Activated CD8-positive, alpha-beta T cell treated with anti-CD3 and anti-CD28 coated beads, Interleukin-2, amount 10 ng/mL, durations not matched to agents 7 days and 5 days (primary cell): ENCODE data around the gene ANXA4. TPM values are rescaled to one million over a fixed set of nuclear protein-coding genes. Genes with fewer than 3 reads are reported as not detected.
"Not testable (repeated sequence)": the region's sequence is repeated elsewhere in the genome, so short reads cannot be mapped to it uniquely, and the experiment has no call there.

Experiments used
- ATAC-seq: fragments of 150-1000 bp; cut with Tn5 transposase; one replicate; pipeline ENCODE4 v1.10.0; 2021; ENCODE audit warnings: moderate library complexity
- CTCF ChIA-PET: fragments of 350-600 bp; sonication (Branson Sonifier 250); formaldehyde crosslinking; loops from one replicate; lab custom pipeline; 2021; ENCODE audit warnings: antibody characterized with exemption; lab: Charles Lee
- POLR2A ChIA-PET: fragments of 350-600 bp; sonication (Branson Sonifier 250); formaldehyde crosslinking; loops from one replicate; lab custom pipeline; 2021; ENCODE audit warnings: antibody characterized with exemption; lab: Charles Lee
- DNase-seq: peaks from one replicate; pipeline ENCODE4 v3.0.0-alpha.2; 2020
- H3K27ac Mint-ChIP-seq: one replicate; pipeline ENCODE4 v1.8.0; 2021; ENCODE audit warnings: mild to moderate bottlenecking, mixed read lengths
- H3K27me3 Mint-ChIP-seq: one replicate; pipeline ENCODE4 v1.8.0; 2021; ENCODE audit warnings: low read depth, mixed read lengths
- H3K36me3 Mint-ChIP-seq: one replicate; pipeline ENCODE4 v1.8.0; 2021; ENCODE audit warnings: low read depth, mixed read lengths
- H3K4me1 Mint-ChIP-seq: one replicate; pipeline ENCODE4 v1.8.0; 2021; ENCODE audit warnings: low read depth, mixed read lengths
- H3K4me3 Mint-ChIP-seq: one replicate; pipeline ENCODE4 v1.8.0; 2021; ENCODE audit warnings: mild to moderate bottlenecking, mixed read lengths
- H3K9me3 Mint-ChIP-seq: one replicate; pipeline ENCODE4 v1.8.0; 2022; ENCODE audit warnings: mixed read lengths; ENCODE audit not compliant: insufficient read depth
- total RNA-seq, 2 experiments: library from RNA; stranded (reverse); gene quantifications; one replicate each; pipeline ENCODE4 v1.2.3, GENCODE V29; 2021

ANXA4 gene
- total RNA-seq, 2 experiments from 2014 or later, result 53.5 to 59.5 TPM

- no peak for DNase-seq
- ChIA-PET CTCF (interaction anchor here (2.1 to 4.2 kb wide), 2 partner anchors 11 to 81 kb away, joined by 12 to 50 read pairs; no protein-coding TSS in a partner anchor), POLR2A (no interaction called here)
- Mint-ChIP-seq H3K27ac (no peak overlapping the region), H3K27me3 (peaks cover 13% of the 10 kb centered on the region), H3K36me3 (no peaks in the 10 kb centered on the region), H3K4me3 (no peak overlapping the region), H3K9me3 (no peaks in the 10 kb centered on the region), H3K4me1 (no peaks in the 10 kb centered on the region)
- ATAC-seq, result no peak
These were observed 6.2 kb upstream of the ANXA4 start for GRCh38 chr2:69735686-69736085.

GRCh38 chr2:69738149-69738548, 3.8 kb upstream of the ANXA4 start:
- CTCF ChIA-PET, result interaction anchor here (0.8 kb wide), 1 partner anchor 14 kb away, joined by 3 read pairs; no protein-coding TSS in a partner anchor
- H3K27ac Mint-ChIP-seq, H3K9me3 Mint-ChIP-seq, ATAC-seq, H3K36me3 Mint-ChIP-seq, DNase-seq, POLR2A ChIA-PET, H3K4me3 Mint-ChIP-seq: not testable (repeated sequence)
- H3K4me1 Mint-ChIP-seq, result peaks cover 14% of the 10 kb centered on the region
- peaks cover 13% of the 10 kb centered on the region for H3K27me3 Mint-ChIP-seq

GRCh38 chr2:69740502-69740951, 1.4 kb upstream of the ANXA4 start:
- peaks cover 13% of the 10 kb centered on the region for H3K27me3 Mint-ChIP-seq
- ATAC-seq, result no peak
- H3K4me3 Mint-ChIP-seq, result no peak overlapping the region
- DNase-seq, result no peak
- ChIA-PET CTCF (interaction anchor here (1.1 to 7.6 kb wide), 6 partner anchors 16 to 174 kb away, joined by 3 to 58 read pairs (median 5); no protein-coding TSS in a partner anchor), POLR2A (interaction anchor here (0.6 to 1.2 kb wide), 3 partner anchors 153 to 303 kb away, joined by 3 to 4 read pairs (median 4); partner anchors contain the start of gene NFU1)
- peaks cover 19% of the 10 kb centered on the region for H3K4me1 Mint-ChIP-seq
- no peaks in the 10 kb centered on the region for H3K36me3 Mint-ChIP-seq
- no peak overlapping the region for H3K27ac Mint-ChIP-seq
- no peaks in the 10 kb centered on the region for H3K9me3 Mint-ChIP-seq

GRCh38 chr2:69741229-69741574, 732 bp upstream of the ANXA4 start:
- ChIA-PET POLR2A (interaction anchor here (0.6 to 1.2 kb wide), 3 partner anchors 152 to 304 kb away, joined by 3 to 4 read pairs (median 4); partner anchors contain the start of gene NFU1), CTCF (interaction anchor here (0.7 to 7.6 kb wide), 9 partner anchors 15 to 304 kb away, joined by 3 to 58 read pairs (median 3); partner anchors contain the start of gene NFU1)
- no peaks in the 10 kb centered on the region for H3K36me3 Mint-ChIP-seq
- H3K27ac Mint-ChIP-seq, result peak overlapping the region; percentile 85
- peaks cover 19% of the 10 kb centered on the region for H3K4me1 Mint-ChIP-seq
- peaks cover 13% of the 10 kb centered on the region for H3K27me3 Mint-ChIP-seq
- DNase-seq (peak; percentile 43), ATAC-seq (peak; percentile 18)
- no peaks in the 10 kb centered on the region for H3K9me3 Mint-ChIP-seq
- peak overlapping the region; percentile 80 for H3K4me3 Mint-ChIP-seq

GRCh38 chr2:69742322-69742952, 503 bp downstream of the ANXA4 start:
- no peaks in the 10 kb centered on the region for H3K36me3 Mint-ChIP-seq
- POLR2A ChIA-PET, result interaction anchor here (0.6 to 0.8 kb wide), 3 partner anchors 74 to 393 kb away, joined by 3 to 5 read pairs (median 3); no protein-coding TSS in a partner anchor

GRCh38 chr2:69743847-69744264, 1.9 kb downstream of the ANXA4 start:
- H3K36me3 Mint-ChIP-seq, result no peaks in the 10 kb centered on the region
- no peak overlapping the region for H3K27ac Mint-ChIP-seq
- POLR2A ChIA-PET, result no interaction called here
- no peak for DNase-seq
- peaks cover 19% of the 10 kb centered on the region for H3K4me1 Mint-ChIP-seq
- CTCF ChIA-PET, result interaction anchor here (0.6 to 7.6 kb wide), 6 partner anchors 19 to 179 kb away, joined by 3 to 58 read pairs (median 6); partner anchors contain the start of gene SNRNP27
- H3K9me3 Mint-ChIP-seq, result no peaks in the 10 kb centered on the region
- H3K4me3 Mint-ChIP-seq, result no peak overlapping the region
- H3K27me3 Mint-ChIP-seq, result peaks cover 2% of the 10 kb centered on the region
- no peak for ATAC-seq

More at GRCh38 chr2:69742322-69742952, 503 bp downstream of the ANXA4 start:
- Mint-ChIP-seq H3K27ac (peak overlapping the region; percentile 68), H3K9me3 (no peaks in the 10 kb centered on the region), H3K27me3 (peaks cover 9% of the 10 kb centered on the region), H3K4me3 (peak overlapping the region; percentile 80), H3K4me1 (peaks cover 19% of the 10 kb centered on the region)
- no peak for ATAC-seq
- DNase-seq, result no peak
- CTCF ChIA-PET, result interaction anchor here (0.8 to 7.6 kb wide), 9 partner anchors 11 to 305 kb away, joined by 3 to 58 read pairs (median 3); partner anchors contain the start of gene NFU1

- Mint-ChIP-seq H3K27ac (no peak overlapping the region), H3K9me3 (no peaks in the 10 kb centered on the region), H3K36me3 (peaks cover 3% of the 10 kb centered on the region), H3K4me1 (peaks cover 19% of the 10 kb centered on the region), H3K4me3 (no peak overlapping the region), H3K27me3 (no peaks in the 10 kb centered on the region)
- ATAC-seq (no peak), DNase-seq (no peak)
- POLR2A ChIA-PET, result interaction anchor here (0.6 to 1.1 kb wide), 2 partner anchors 72 to 833 kb away, joined by 3 to 4 read pairs; no protein-coding TSS in a partner anchor
- CTCF ChIA-PET, result interaction anchor here (0.6 to 7.6 kb wide), 5 partner anchors 11 to 77 kb away, joined by 3 to 58 read pairs (median 6); no protein-coding TSS in a partner anchor
These were observed 2.5 kb downstream of the ANXA4 start for GRCh38 chr2:69744456-69744855.

GRCh38 chr2:69745035-69745434, 3.1 kb downstream of the ANXA4 start:
- DNase-seq (no peak), ATAC-seq (no peak)
- no peak overlapping the region for H3K27ac Mint-ChIP-seq
- POLR2A ChIA-PET, result interaction anchor here (0.6 to 1.1 kb wide), 3 partner anchors 56 to 833 kb away, joined by 3 to 4 read pairs (median 3); no protein-coding TSS in a partner anchor
- H3K36me3 Mint-ChIP-seq, result peaks cover 3% of the 10 kb centered on the region
- no peaks in the 10 kb centered on the region for H3K9me3 Mint-ChIP-seq
- CTCF ChIA-PET, result interaction anchor here (0.9 to 7.6 kb wide), 5 partner anchors 11 to 369 kb away, joined by 3 to 58 read pairs (median 6); no protein-coding TSS in a partner anchor
- H3K4me1 Mint-ChIP-seq, result peaks cover 19% of the 10 kb centered on the region
- no peaks in the 10 kb centered on the region for H3K27me3 Mint-ChIP-seq
- no peak overlapping the region for H3K4me3 Mint-ChIP-seq

- ChIA-PET POLR2A (no interaction called here), CTCF (interaction anchor here (1.2 to 2.4 kb wide), 4 partner anchors 8 to 77 kb away, joined by 4 to 10 read pairs (median 6); no protein-coding TSS in a partner anchor)
- H3K36me3 Mint-ChIP-seq, result peaks cover 3% of the 10 kb centered on the region
- no peak overlapping the region for H3K27ac Mint-ChIP-seq
- no peak overlapping the region for H3K4me3 Mint-ChIP-seq
- ATAC-seq (no peak), DNase-seq (no peak)
- no peaks in the 10 kb centered on the region for H3K9me3 Mint-ChIP-seq
- H3K27me3 Mint-ChIP-seq, result no peaks in the 10 kb centered on the region
- H3K4me1 Mint-ChIP-seq, result peaks cover 7% of the 10 kb centered on the region
These were observed 8.3 kb downstream of the ANXA4 start for GRCh38 chr2:69750246-69750645.

- H3K9me3 Mint-ChIP-seq, result no peaks in the 10 kb centered on the region
- no peak overlapping the region for H3K27ac Mint-ChIP-seq
- H3K36me3 Mint-ChIP-seq, result peaks cover 8% of the 10 kb centered on the region
- no peak for ATAC-seq
- DNase-seq, result no peak
- peaks cover 15% of the 10 kb centered on the region for H3K4me1 Mint-ChIP-seq
- H3K4me3 Mint-ChIP-seq, result no peak overlapping the region
- ChIA-PET CTCF (interaction anchor here (1.6 to 2.0 kb wide), 2 partner anchors 29 to 62 kb away, joined by 6 to 7 read pairs; no protein-coding TSS in a partner anchor), POLR2A (no interaction called here)
- no peaks in the 10 kb centered on the region for H3K27me3 Mint-ChIP-seq
These were observed 11.9 kb downstream of the ANXA4 start for GRCh38 chr2:69753659-69754363.

- no peaks in the 10 kb centered on the region for H3K27me3 Mint-ChIP-seq
- ATAC-seq, result no peak
- CTCF ChIA-PET, result no interaction called here
- peak overlapping the region; percentile 4 for H3K27ac Mint-ChIP-seq
- H3K9me3 Mint-ChIP-seq, result no peaks in the 10 kb centered on the region
- DNase-seq, result no peak
- POLR2A ChIA-PET, result no interaction called here
- peaks cover 15% of the 10 kb centered on the region for H3K4me1 Mint-ChIP-seq
- peaks cover 5% of the 10 kb centered on the region for H3K36me3 Mint-ChIP-seq
- no peak overlapping the region for H3K4me3 Mint-ChIP-seq
These were observed 12.7 kb downstream of the ANXA4 start for GRCh38 chr2:69754633-69755032.
